Mesothelial cell of epicardium (in vitro differentiated cells): Measurements from ENCODE around the gene SPINT1. TPM values are rescaled to one million over a fixed set of nuclear protein-coding genes. Genes with fewer than 3 reads are reported as not detected.

Experiments used
- DNase-seq, 2 experiments: peaks; one replicate each; pipeline ENCODE4 v3.0.0; 2021; ENCODE audit warnings: low spot score in 2 of 2; ENCODE audit not compliant: unreplicated experiment in 2 of 2
- H3K27ac Mint-ChIP-seq: 2 replicates; pipeline ENCODE4 v1.8.0; 2021; ENCODE audit warnings: mixed read lengths
- H3K27me3 Mint-ChIP-seq: 2 replicates; pipeline ENCODE4 v1.8.0; 2021; ENCODE audit warnings: low read depth, mixed read lengths
- H3K36me3 Mint-ChIP-seq: 2 replicates; pipeline ENCODE4 v1.8.0; 2021; ENCODE audit warnings: mixed read lengths
- H3K4me1 Mint-ChIP-seq: 2 replicates; pipeline ENCODE4 v1.8.0; 2021; ENCODE audit warnings: mixed read lengths
- H3K4me3 Mint-ChIP-seq: 2 replicates; pipeline ENCODE4 v1.8.0; 2021; ENCODE audit warnings: mild to moderate bottlenecking, moderate library complexity, mixed read lengths
- H3K9me3 Mint-ChIP-seq: 2 replicates; pipeline ENCODE4 v1.8.0; 2021; ENCODE audit warnings: mixed read lengths
- CTCF ChIP-seq: fragments of 200-600 bp; sonication (generic); IDR thresholded peaks from one replicate; pipeline ENCODE4 v1.5.0; 2021; ENCODE audit warnings: antibody characterized with exemption; ENCODE audit not compliant: unreplicated experiment
- total RNA-seq: library from RNA; stranded (reverse); gene quantifications from 3 replicates; pipeline ENCODE4 v1.2.1, GENCODE V29; 2021

SPINT1 gene
- total RNA-seq, 1 donor from 2014 or later, result 147 TPM

GRCh38 chr15:40872791-40873693, 29.2 kb downstream of the SPINT1 start:
- no peak for DNase-seq
- H3K27me3 Mint-ChIP-seq, result peaks cover 16% of the 10 kb centered on the region
- peaks cover 18% of the 10 kb centered on the region for H3K4me1 Mint-ChIP-seq
- H3K9me3 Mint-ChIP-seq, result no peaks in the 10 kb centered on the region
- no peak for TF ChIP-seq CTCF
- no peaks in the 10 kb centered on the region for H3K36me3 Mint-ChIP-seq
- H3K4me3 Mint-ChIP-seq, result peak overlapping the region; percentile 70
- peak overlapping the region; percentile 53 for H3K27ac Mint-ChIP-seq

- peak within 1 kb of the TSS; percentile 77 for H3K27ac Mint-ChIP-seq
- peak; percentile 53 to 69 for DNase-seq
- peaks cover 16% of the 10 kb centered on the region for H3K27me3 Mint-ChIP-seq
- no peaks in the 10 kb centered on the region for H3K9me3 Mint-ChIP-seq
- H3K36me3 Mint-ChIP-seq, result no peaks in the 10 kb centered on the region
- H3K4me3 Mint-ChIP-seq, result peak within 1 kb of the TSS; percentile 70
- peak; percentile 15 for TF ChIP-seq CTCF
- peaks cover 18% of the 10 kb centered on the region for H3K4me1 Mint-ChIP-seq
Measured at GRCh38 chr15:40873694-40874561, 30.1 kb downstream of the SPINT1 start, which contains the start of gene RHOV. Gene RHOV (minus strand): TSS chr15:40874234. CDS start chr15:40874139, 95 bp downstream.

GRCh38 chr15:40875991-40876730, 32.3 kb downstream of the SPINT1 start:
- no peak for TF ChIP-seq CTCF
- peaks cover 14% of the 10 kb centered on the region for H3K27me3 Mint-ChIP-seq
- H3K4me3 Mint-ChIP-seq, result peak overlapping the region; percentile 18
- H3K27ac Mint-ChIP-seq, result no peak overlapping the region
- no peak for DNase-seq
- no peaks in the 10 kb centered on the region for H3K9me3 Mint-ChIP-seq
- H3K36me3 Mint-ChIP-seq, result no peaks in the 10 kb centered on the region
- H3K4me1 Mint-ChIP-seq, result peaks cover 18% of the 10 kb centered on the region

- H3K4me3 Mint-ChIP-seq, result no peak overlapping the region
- no peak overlapping the region for H3K27ac Mint-ChIP-seq
- peaks cover 9% of the 10 kb centered on the region for H3K27me3 Mint-ChIP-seq
- no peak for TF ChIP-seq CTCF
- H3K4me1 Mint-ChIP-seq, result peaks cover 6% of the 10 kb centered on the region
- H3K9me3 Mint-ChIP-seq, result no peaks in the 10 kb centered on the region
- no peaks in the 10 kb centered on the region for H3K36me3 Mint-ChIP-seq
- DNase-seq, result no peak
Measured at GRCh38 chr15:40877694-40878093, 33.8 kb downstream of the SPINT1 start.

- Mint-ChIP-seq H3K27me3 (peaks cover 3% of the 10 kb centered on the region), H3K4me1 (peaks cover 3% of the 10 kb centered on the region), H3K4me3 (no peak overlapping the region), H3K9me3 (no peaks in the 10 kb centered on the region), H3K36me3 (no peaks in the 10 kb centered on the region), H3K27ac (no peak overlapping the region)
- no peak for TF ChIP-seq CTCF
- no peak for DNase-seq
Measured at GRCh38 chr15:40878785-40879184, 34.9 kb downstream of the SPINT1 start.
